Naive thymus-derived CD4-positive, alpha-beta T cell (primary cell): ENCODE measurements around the gene XYLT2. TPM values are rescaled to one million over a fixed set of nuclear protein-coding genes. Genes with fewer than 3 reads are reported as not detected.

Experiments used
- ATAC-seq: fragments of 150-1000 bp; cut with Tn5 transposase; 2 replicates; pipeline ENCODE4 v1.10.0; 2021; ENCODE audit warnings: mild to moderate bottlenecking, moderate library complexity
- CTCF ChIA-PET: fragments of 350-600 bp; sonication (Branson Sonifier 250); formaldehyde crosslinking; loops from one replicate; lab custom pipeline; 2021; ENCODE audit warnings: antibody characterized with exemption; lab: Charles Lee
- POLR2A ChIA-PET: fragments of 350-600 bp; sonication (Branson Sonifier 250); formaldehyde crosslinking; loops from one replicate; lab custom pipeline; 2021; ENCODE audit warnings: antibody characterized with exemption, inconsistent platforms; lab: Charles Lee
- DNase-seq, 9 donors: peaks; one replicate each; pipeline versions ENCODE4 v3.0.0 to v3.0.0-alpha.2; 2020 to 2022; ENCODE audit warnings: mixed read lengths in 1 of 9
- H3K27ac ChIP-seq: one replicate; pipeline ENCODE4 v1.7.0; 2013; ENCODE audit warnings: mild to moderate bottlenecking, low read depth, low read length, moderate library complexity
- H3K27me3 ChIP-seq, 2 donors: one replicate each; pipeline ENCODE4 v1.7.0; 2013; ENCODE audit warnings: low read length in 2 of 2, mild to moderate bottlenecking in 2 of 2, moderate library complexity in 2 of 2; ENCODE audit not compliant: control insufficient read depth in 2 of 2, insufficient read depth in 2 of 2
- H3K36me3 ChIP-seq, 3 experiments: 1 replicate in 2 of 3; 2 replicates in 1 of 3; pipeline ENCODE4 v1.7.0; 2013; ENCODE audit warnings: low read length in 3 of 3, mild to moderate bottlenecking in 3 of 3, moderate library complexity in 1 of 3; ENCODE audit not compliant: insufficient read depth in 3 of 3, control insufficient read depth in 2 of 3
- H3K4me1 ChIP-seq, 2 donors: one replicate each; pipeline ENCODE4 v1.7.0; 2013; ENCODE audit warnings: low read length in 2 of 2, mild to moderate bottlenecking in 2 of 2, moderate library complexity in 1 of 2; ENCODE audit not compliant: control insufficient read depth in 2 of 2, insufficient read depth in 2 of 2
- H3K4me3 ChIP-seq: 2 replicates; pipeline ENCODE4 v1.7.0; 2013; ENCODE audit warnings: mild to moderate bottlenecking, low read length
- H3K9me3 ChIP-seq, 3 experiments: 1 replicate in 2 of 3; 2 replicates in 1 of 3; pipeline ENCODE4 v1.7.0; 2013; ENCODE audit warnings: low read length in 3 of 3; ENCODE audit not compliant: control insufficient read depth in 2 of 3
- H3K27ac Mint-ChIP-seq, 9 donors: one replicate each; pipeline ENCODE4 v1.8.0; 2020 to 2022; ENCODE audit warnings: mixed read lengths in 9 of 9, mild to moderate bottlenecking in 8 of 9, moderate library complexity in 5 of 9, inconsistent platforms in 2 of 9
- H3K27me3 Mint-ChIP-seq, 5 donors: one replicate each; pipeline ENCODE4 v1.8.0; 2021 to 2022; ENCODE audit warnings: mixed read lengths in 5 of 5, mild to moderate bottlenecking in 1 of 5
- H3K36me3 Mint-ChIP-seq, 5 donors: one replicate each; pipeline ENCODE4 v1.8.0; 2020 to 2022; ENCODE audit warnings: mixed read lengths in 5 of 5, mild to moderate bottlenecking in 3 of 5, inconsistent platforms in 1 of 5
- H3K4me1 Mint-ChIP-seq, 7 donors: one replicate each; pipeline ENCODE4 v1.8.0; 2020 to 2022; ENCODE audit warnings: mixed read lengths in 7 of 7, mild to moderate bottlenecking in 3 of 7, inconsistent platforms in 1 of 7
- H3K4me3 Mint-ChIP-seq, 10 donors: one replicate each; pipeline ENCODE4 v1.8.0; 2020 to 2022; ENCODE audit warnings: mild to moderate bottlenecking in 10 of 10, mixed read lengths in 10 of 10, moderate library complexity in 6 of 10, inconsistent platforms in 2 of 10
- H3K9me3 Mint-ChIP-seq, 11 donors: one replicate each; pipeline ENCODE4 v1.8.0; 2020 to 2022; ENCODE audit warnings: mixed read lengths in 11 of 11, mild to moderate bottlenecking in 4 of 11, inconsistent platforms in 1 of 11, moderate library complexity in 1 of 11
- intact Hi-C, 2 donors: fragments of 100-400 bp; cut with micrococcal nuclease; formaldehyde crosslinking; loops; one replicate each; pipeline ENCODE4 v1.15.1; 2023
- polyA plus RNA-seq, 2 donors: library from polyadenylated mRNA; unstranded; fragments of 300-500 nt; fragmentation: Illumina TruSeq; gene quantifications; one replicate each; pipeline ENCODE4 v1.2.3, GENCODE V29; 2021
- total RNA-seq, 6 experiments: library from RNA in 5 of 6; stranded (reverse) in 5 of 6; gene quantifications; 1 replicate in 5 of 6; 2 replicates in 1 of 6; pipeline ENCODE4 v1.2.3 and lab custom pipeline; 2021 to 2026

Gene XYLT2
- total and polyA plus RNA-seq, 7 experiments from 2014 or later, result 8.0 to 43.7 (median 25.0) TPM

DNA sequence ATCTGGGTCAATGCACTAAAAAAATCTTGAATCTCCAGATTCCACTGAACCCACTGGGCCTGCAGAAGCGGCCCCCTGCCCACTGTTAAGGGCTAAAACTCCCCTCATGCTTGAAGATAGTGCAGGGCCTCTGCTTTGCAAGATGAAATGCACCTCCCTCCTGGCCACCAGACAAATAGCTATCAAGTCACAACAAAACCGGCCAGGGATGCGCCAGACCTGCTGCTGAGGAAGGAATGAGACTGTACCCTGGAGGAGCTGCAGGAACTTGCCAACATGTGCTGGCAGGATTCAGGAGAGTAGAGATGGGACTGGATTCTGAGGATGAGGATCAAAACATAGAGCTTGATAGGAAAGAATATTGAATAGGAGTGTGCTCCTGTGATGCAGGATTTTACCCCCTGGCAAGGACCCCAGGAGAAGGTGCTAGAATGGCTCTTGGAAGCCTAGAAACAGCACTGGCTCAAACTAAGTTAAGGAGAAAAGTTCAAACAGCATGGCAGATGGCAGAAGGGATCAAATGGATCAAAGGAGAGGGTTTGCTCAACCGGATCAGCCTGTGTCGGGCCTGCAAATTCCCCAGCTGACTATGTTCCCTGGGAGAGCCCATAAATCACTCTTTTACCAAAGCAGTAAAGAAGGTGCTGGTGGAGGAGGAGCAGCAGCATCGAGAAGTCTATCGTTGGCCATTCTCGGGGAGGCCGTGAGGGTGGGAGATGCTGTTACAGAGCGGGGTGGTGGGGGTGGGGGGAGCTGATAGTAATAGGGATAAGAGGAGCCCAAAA lies 27.2 kb upstream of the XYLT2 start:
- no peak for ATAC-seq
- H3K27me3 Mint-ChIP-seq, result peaks cover 0 to 4% (median 2%) of the 10 kb centered on the region in 5 donors
- Histone ChIP-seq H3K4me1 (no peaks in the 10 kb centered on the region), H3K27ac (no peak overlapping the region), H3K27me3 (no peaks in the 10 kb centered on the region), H3K36me3 (no peaks in the 10 kb centered on the region), H3K9me3 (no peaks in the 10 kb centered on the region), H3K4me3 (no peak overlapping the region)
- no peak overlapping the region for H3K27ac Mint-ChIP-seq
- DNase-seq, result no peak
- H3K4me1 Mint-ChIP-seq, result no peaks in the 10 kb centered on the region
- H3K4me3 Mint-ChIP-seq, result no peak overlapping the region
- intact Hi-C loops, result no loop called here
- no peaks in the 10 kb centered on the region for H3K36me3 Mint-ChIP-seq
- H3K9me3 Mint-ChIP-seq, result no peaks in the 10 kb centered on the region
- ChIA-PET POLR2A (no interaction called here), CTCF (no interaction called here)

DNA sequence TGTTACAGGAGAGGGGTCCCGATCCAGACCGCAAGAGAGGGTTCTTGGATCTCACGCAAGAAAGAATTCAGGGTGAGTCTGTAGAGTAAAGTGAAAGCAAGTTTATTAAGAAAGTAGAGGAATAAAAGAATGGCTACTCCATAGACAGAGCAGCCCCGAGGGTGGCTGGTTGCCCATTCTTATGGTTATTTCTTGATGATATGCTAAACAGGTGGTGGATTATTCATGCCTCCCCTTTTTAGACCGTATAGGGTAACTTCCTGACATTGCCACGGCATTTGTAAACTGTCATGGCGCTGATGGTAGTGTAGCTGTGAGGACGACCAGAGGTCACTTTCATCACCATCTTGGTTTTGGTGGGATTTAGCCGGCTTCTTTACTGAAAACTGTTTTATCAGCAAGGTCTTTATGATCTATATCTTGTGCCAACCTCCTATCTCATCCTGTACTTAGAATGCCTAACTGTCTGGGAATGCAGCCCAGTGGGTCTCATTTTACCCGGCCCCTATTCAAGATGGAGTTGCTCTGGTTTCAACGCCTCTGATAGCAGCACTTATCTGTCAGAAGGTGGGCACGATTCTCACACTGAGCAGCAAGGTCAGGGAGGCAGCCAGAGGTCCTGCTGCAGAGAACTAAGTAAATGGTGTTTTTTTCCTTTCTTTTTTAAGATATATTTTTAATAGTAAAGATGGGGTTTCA lies 26.5 kb upstream of the XYLT2 start:
- H3K4me1 Mint-ChIP-seq, result no peaks in the 10 kb centered on the region
- POLR2A ChIA-PET, result no interaction called here

DNA sequence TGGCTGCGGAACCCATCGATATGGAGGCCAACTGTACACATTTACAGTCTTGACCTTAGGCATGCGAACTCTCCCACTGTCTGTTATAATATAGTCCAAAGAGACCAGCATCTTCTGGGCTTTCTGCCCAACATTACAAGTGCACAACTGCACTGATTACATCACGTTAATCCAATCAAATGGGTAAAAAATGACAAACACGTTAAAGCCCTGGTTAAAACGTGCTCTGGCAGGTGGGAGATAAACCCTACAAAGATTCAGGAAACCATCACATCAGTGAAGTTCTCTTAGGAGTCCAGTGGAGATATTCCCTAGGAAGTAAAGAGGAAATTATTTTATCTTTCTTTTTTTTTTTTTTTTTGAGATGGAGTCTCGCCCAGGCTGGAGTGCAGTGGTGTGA lies 23.7 kb upstream of the XYLT2 start:
- intact Hi-C loops, result no loop called here
- Mint-ChIP-seq H3K4me3 (no peak overlapping the region), H3K27ac (no peak overlapping the region), H3K4me1 (peaks cover 0 to 2% (median 0%) of the 10 kb centered on the region in 7 donors), H3K36me3 (no peaks in the 10 kb centered on the region), H3K27me3 (no peaks in the 10 kb centered on the region), H3K9me3 (no peaks in the 10 kb centered on the region)
- no peaks in the 10 kb centered on the region for H3K36me3 ChIP-seq
- POLR2A ChIA-PET, result no interaction called here
- no peaks in the 10 kb centered on the region for H3K27me3 ChIP-seq
- no peak for DNase-seq
- no peaks in the 10 kb centered on the region for H3K4me1 ChIP-seq
- H3K27ac ChIP-seq, result no peak overlapping the region
- ATAC-seq, result no peak
- CTCF ChIA-PET, result no interaction called here
- H3K9me3 ChIP-seq, result no peaks in the 10 kb centered on the region
- no peak overlapping the region for H3K4me3 ChIP-seq

More for the DNA sequence above, 26.5 kb upstream of the XYLT2 start:
- H3K36me3 Mint-ChIP-seq, result no peaks in the 10 kb centered on the region
- CTCF ChIA-PET, result interaction anchor here (0.6 kb wide), 1 partner anchor 119 kb away, joined by 3 read pairs; no protein-coding TSS in a partner anchor
- H3K9me3 Mint-ChIP-seq, result no peaks in the 10 kb centered on the region
- Histone ChIP-seq H3K9me3 (no peaks in the 10 kb centered on the region), H3K4me3 (no peak overlapping the region), H3K36me3 (no peaks in the 10 kb centered on the region), H3K27me3 (no peaks in the 10 kb centered on the region), H3K4me1 (no peaks in the 10 kb centered on the region), H3K27ac (no peak overlapping the region)
- DNase-seq (no peak), ATAC-seq (no peak)
- intact Hi-C loops, result no loop called here
- no peak overlapping the region for H3K27ac Mint-ChIP-seq
- H3K4me3 Mint-ChIP-seq, result no peak overlapping the region
- peaks cover 0 to 3% (median 0%) of the 10 kb centered on the region in 5 donors for H3K27me3 Mint-ChIP-seq

DNA sequence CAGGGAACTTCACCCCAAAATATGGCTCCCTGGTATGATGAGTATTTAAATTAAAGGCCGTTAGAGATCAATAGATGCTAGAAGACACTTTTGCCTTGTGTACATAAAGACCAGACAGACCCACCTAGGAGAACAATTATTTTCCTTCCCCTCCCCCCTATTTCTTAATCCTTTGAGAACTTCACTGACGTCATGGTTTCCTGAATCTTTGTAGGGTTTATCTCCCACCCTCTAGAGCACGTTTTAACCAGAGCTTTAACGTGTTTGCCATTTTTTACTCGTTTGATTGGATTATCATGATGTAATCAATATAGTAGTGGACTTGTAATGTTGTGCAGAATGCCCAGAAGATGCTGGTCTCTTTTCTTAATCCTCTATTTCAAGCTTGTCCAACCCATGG lies 22.9 kb upstream of the XYLT2 start:
- no peak overlapping the region for H3K4me3 ChIP-seq
- no peak overlapping the region for H3K4me3 Mint-ChIP-seq
- H3K27me3 Mint-ChIP-seq, result no peaks in the 10 kb centered on the region
- ChIA-PET POLR2A (no interaction called here), CTCF (interaction anchor here (0.6 kb wide), 1 partner anchor 716 kb away, joined by 4 read pairs; no protein-coding TSS in a partner anchor)
- DNase-seq (no peak), ATAC-seq (no peak)
- no peak overlapping the region for H3K27ac ChIP-seq
- H3K36me3 ChIP-seq, result no peaks in the 10 kb centered on the region
- H3K36me3 Mint-ChIP-seq, result no peaks in the 10 kb centered on the region
- H3K4me1 Mint-ChIP-seq, result peaks cover 0 to 2% (median 0%) of the 10 kb centered on the region in 7 donors
- intact Hi-C loops, result no loop called here
- no peaks in the 10 kb centered on the region for H3K9me3 Mint-ChIP-seq
- H3K9me3 ChIP-seq, result no peaks in the 10 kb centered on the region
- H3K4me1 ChIP-seq, result no peaks in the 10 kb centered on the region
- H3K27me3 ChIP-seq, result no peaks in the 10 kb centered on the region
- H3K27ac Mint-ChIP-seq, result no peak overlapping the region

DNA sequence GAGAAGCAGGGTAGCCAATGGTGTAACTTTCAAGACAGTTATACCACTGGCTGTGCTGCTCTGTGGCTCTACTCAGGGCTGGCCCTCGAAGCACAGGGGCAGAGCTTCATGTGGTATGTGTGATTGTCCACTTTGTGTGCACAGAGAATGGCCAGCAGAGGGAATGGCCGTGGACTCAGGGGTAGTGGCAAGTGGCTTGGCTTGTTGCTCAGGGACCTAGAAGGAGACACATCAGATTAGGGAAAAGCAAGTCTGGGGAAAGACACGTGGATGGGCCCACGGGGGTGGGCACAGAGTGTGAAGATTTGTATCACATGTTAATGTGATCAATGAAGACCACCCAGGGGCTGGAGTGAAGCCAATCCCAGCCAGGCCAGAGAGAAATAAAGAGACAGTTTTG lies 20.0 kb upstream of the XYLT2 start:
- H3K27ac ChIP-seq, result no peak overlapping the region
- Mint-ChIP-seq H3K4me1 (peaks cover 0 to 2% (median 0%) of the 10 kb centered on the region in 7 donors), H3K27me3 (peaks cover 0 to 10% (median 4%) of the 10 kb centered on the region in 5 donors), H3K36me3 (no peaks in the 10 kb centered on the region), H3K27ac (no peak overlapping the region), H3K4me3 (no peak overlapping the region), H3K9me3 (no peaks in the 10 kb centered on the region)
- no peaks in the 10 kb centered on the region for H3K9me3 ChIP-seq
- ChIA-PET CTCF (no interaction called here), POLR2A (no interaction called here)
- H3K4me3 ChIP-seq, result no peak overlapping the region
- no peak for ATAC-seq
- no peaks in the 10 kb centered on the region for H3K4me1 ChIP-seq
- intact Hi-C loops, result no loop called here
- H3K27me3 ChIP-seq, result no peaks in the 10 kb centered on the region
- no peaks in the 10 kb centered on the region for H3K36me3 ChIP-seq
- no peak for DNase-seq

DNA sequence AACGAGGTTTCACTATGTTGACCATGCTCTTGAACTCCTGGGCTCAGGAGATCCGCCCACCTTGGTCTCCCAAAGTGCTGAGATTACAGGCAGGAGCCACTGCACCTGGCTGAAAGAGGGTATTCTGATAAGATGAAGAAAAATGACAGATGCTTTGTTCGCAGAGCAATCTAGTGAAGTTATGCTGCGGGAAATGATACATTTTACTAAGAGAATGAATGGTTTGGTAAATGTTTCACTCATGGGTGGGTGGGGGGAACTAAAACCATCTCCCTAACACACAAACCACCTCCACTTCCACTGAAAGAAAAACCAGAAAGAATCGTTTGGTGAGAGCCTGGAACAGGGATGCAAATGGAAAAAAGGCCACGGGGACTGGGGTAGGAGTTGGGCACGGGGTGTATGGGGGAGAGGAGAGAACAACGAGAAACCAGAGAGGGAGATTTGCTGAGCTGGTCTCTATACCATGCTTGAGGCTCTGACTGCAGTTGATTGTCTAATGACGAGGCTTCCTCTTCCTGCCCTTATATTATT lies 19.0 kb upstream of the XYLT2 start:
- Histone ChIP-seq H3K27me3 (no peaks in the 10 kb centered on the region), H3K9me3 (no peaks in the 10 kb centered on the region), H3K36me3 (no peaks in the 10 kb centered on the region), H3K4me1 (no peaks in the 10 kb centered on the region), H3K27ac (no peak overlapping the region), H3K4me3 (no peak overlapping the region)
- Mint-ChIP-seq H3K4me1 (peaks cover 0 to 2% (median 0%) of the 10 kb centered on the region in 7 donors), H3K27ac (no peak overlapping the region), H3K4me3 (no peak overlapping the region), H3K36me3 (no peaks in the 10 kb centered on the region), H3K27me3 (peaks cover 0 to 10% (median 4%) of the 10 kb centered on the region in 5 donors), H3K9me3 (no peaks in the 10 kb centered on the region)
- intact Hi-C loops, result no loop called here
- POLR2A ChIA-PET, result no interaction called here
- no peak for ATAC-seq
- DNase-seq, result no peak
- CTCF ChIA-PET, result interaction anchor here (0.7 kb wide), 1 partner anchor 528 kb away, joined by 5 read pairs; no protein-coding TSS in a partner anchor
